ENCODE measurements around the gene CHRNB2.

DNA sequence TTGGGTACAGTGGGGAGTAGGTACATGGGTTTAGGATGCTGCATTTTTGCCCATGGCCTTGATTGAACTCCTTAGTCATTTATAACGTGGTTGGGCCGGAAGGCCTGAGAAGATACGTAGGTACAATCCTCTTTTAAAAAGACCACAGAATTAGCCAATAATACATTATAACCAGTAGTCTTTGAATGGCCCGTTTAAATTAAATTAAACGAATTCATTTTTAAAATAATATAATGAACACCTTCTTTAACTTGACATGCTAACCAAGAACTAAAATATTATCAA is 60.5 kb downstream of the CHRNB2 start:
- TF ChIP-seq EZH2phosphoT487 (IDR thresholded peaks at IDR 0.05; ENCODE audit: borderline replicate concordance), result no peak
- TF ChIP-seq, protein P1, sequence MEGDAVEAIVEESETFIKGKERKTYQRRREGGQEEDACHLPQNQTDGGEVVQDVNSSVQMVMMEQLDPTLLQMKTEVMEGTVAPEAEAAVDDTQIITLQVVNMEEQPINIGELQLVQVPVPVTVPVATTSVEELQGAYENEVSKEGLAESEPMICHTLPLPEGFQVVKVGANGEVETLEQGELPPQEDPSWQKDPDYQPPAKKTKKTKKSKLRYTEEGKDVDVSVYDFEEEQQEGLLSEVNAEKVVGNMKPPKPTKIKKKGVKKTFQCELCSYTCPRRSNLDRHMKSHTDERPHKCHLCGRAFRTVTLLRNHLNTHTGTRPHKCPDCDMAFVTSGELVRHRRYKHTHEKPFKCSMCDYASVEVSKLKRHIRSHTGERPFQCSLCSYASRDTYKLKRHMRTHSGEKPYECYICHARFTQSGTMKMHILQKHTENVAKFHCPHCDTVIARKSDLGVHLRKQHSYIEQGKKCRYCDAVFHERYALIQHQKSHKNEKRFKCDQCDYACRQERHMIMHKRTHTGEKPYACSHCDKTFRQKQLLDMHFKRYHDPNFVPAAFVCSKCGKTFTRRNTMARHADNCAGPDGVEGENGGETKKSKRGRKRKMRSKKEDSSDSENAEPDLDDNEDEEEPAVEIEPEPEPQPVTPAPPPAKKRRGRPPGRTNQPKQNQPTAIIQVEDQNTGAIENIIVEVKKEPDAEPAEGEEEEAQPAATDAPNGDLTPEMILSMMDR (conservative IDR thresholded peaks at IDR 0.05; ENCODE audit: low read length), result no peak
